Adrenal gland (tissue), 12 donors: ENCODE results near the gene LIPC. TPM values are rescaled to one million over a fixed set of nuclear protein-coding genes. Genes with fewer than 3 reads are reported as not detected.

Experiments
- DNase-seq, 7 donors: peaks; one replicate each; pipeline ENCODE4 v3.0.0-alpha.2; 2019 to 2020
- H3K27ac ChIP-seq, 5 donors: fragments of 200-600 bp; sonication (generic) in 4 of 5; 1 replicate in 3 of 5; 2 replicates in 2 of 5; pipeline versions ENCODE4 v1.5.1 to v1.8.0; 2016 to 2020; ENCODE audit warnings: mild to moderate bottlenecking in 1 of 5
- H3K27me3 ChIP-seq: fragments of 200-600 bp; 2 replicates; pipeline ENCODE4 v1.8.0; 2021
- H3K36me3 ChIP-seq, 2 donors: fragments of 200-600 bp; replicated peaks in 1 of 2; 1 replicate in 1 of 2; 2 replicates in 1 of 2; pipeline versions ENCODE4 v1.5.1 to v1.8.0; 2018 to 2022
- H3K4me1 ChIP-seq, 2 donors: fragments of 200-600 bp; replicated peaks in 1 of 2; 1 replicate in 1 of 2; 2 replicates in 1 of 2; pipeline versions ENCODE4 v1.5.1 to v1.8.0; 2018 to 2021
- H3K4me3 ChIP-seq, 4 donors: fragments of 200-600 bp; sonication (generic) in 3 of 4; one replicate each; pipeline ENCODE4 v1.5.1; 2016 to 2018
- H3K9me3 ChIP-seq, 3 donors: fragments of 200-600 bp; sonication (generic) in 1 of 3; replicated peaks in 1 of 3; 1 replicate in 2 of 3; 2 replicates in 1 of 3; pipeline versions ENCODE4 v1.5.1 to v1.8.0; 2016 to 2021
- POLR2A ChIP-seq, 2 donors: fragments of 450-650 bp; IDR thresholded peaks; one replicate each; pipeline ENCODE4 v1.6.1; 2017; ENCODE audit warnings: antibody characterized with exemption in 2 of 2, mild to moderate bottlenecking in 2 of 2, moderate library complexity in 1 of 2
- WGBS, 4 donors: extraction: QIAGEN DNeasy Blood & Tissue Kit in 2 of 4; methylation state at CpG; one replicate each; pipeline versions ENCODE4 v1.1.5 to v1.1.7; 2013 to 2017; 5-methylcytosine and 5-hydroxymethylcytosine counted together
- intact Hi-C, 2 donors: fragments of 100-400 bp; cut with DNase I; formaldehyde crosslinking; loops; one replicate each; pipeline versions ENCODE4 v1.14.1 to v1.15.0; 2022 to 2023
- polyA plus RNA-seq, 3 donors: library from polyadenylated mRNA; stranded (reverse); fragments of 200-250 nt in 2 of 3; fragments of 350-450 nt in 1 of 3; fragmentation: Illumina TruSeq in 1 of 3; extraction: RNeasy Lipid Tissue Mini Kit (QIAGEN cat#74804) in 1 of 3; gene quantifications; one replicate each; pipeline ENCODE4 v1.2.3, GENCODE V29; 2013 to 2014
- total RNA-seq, 9 donors: library from RNA; depleted of rRNA in 4 of 9; stranded (reverse); fragments of >200 nt in 4 of 9; fragments of 120-200 nt in 1 of 9; fragmentation: NEBNext Ultra II Directional in 1 of 9; extraction: Animal tissue kit (Norgen Biotek cat#: 25700) in 1 of 9; gene quantifications; one replicate each; pipeline versions ENCODE4 v1.1.0 to v1.2.4, GENCODE V29; 2013 to 2023
- TF ChIP-seq, protein P1 (sequence below), 6 experiments: fragments of 450-650 bp in 4 of 6; fragments of 200-600 bp in 2 of 6; sonication (generic) in 1 of 6; IDR thresholded peaks; 1 replicate in 5 of 6; 2 replicates in 1 of 6; pipeline versions ENCODE4 v1.5.1 to v1.8.0; 2016 to 2021; ENCODE audit warnings: antibody characterized with exemption in 6 of 6, mild to moderate bottlenecking in 2 of 6, moderate library complexity in 1 of 6
- donor health status: healthy with polysubstance abuse.
- donor health status: Bipolar disorder and iron deficiency.
- donor health status: DM: yes; HTN: yes; CAD: no.
- donor health status: DM: no; HTN: no; CAD: no.
- donor health status: DM: no; HTN: no; CAD: no.
- donor health status: DM: yes; HTN: yes; CAD: no.

Gene LIPC
- total and polyA plus RNA-seq, 12 donors: 0.11 to 1.0 (median 0.24) TPM; not detected in 5

DNA sequence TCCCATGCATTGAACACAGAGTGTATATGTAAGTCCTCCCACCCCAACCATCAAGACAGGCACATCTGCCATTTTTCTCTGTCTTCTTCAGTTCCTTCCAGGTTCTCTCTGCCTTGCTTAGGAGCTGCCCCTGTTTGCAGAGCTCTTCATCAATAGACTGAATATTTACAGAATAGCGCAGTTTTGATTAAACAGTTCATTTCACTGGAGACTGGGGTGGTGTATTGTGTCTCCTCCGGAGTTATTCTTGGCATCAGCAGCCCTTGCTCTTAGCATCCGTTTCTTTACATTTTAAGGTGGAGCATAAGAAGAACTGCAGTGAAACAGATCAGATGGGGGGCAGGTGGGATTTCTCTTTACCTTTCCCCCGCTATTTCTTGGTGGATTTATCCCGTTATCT is 87.7 kb downstream of the LIPC start:
- Histone ChIP-seq H3K9me3 (no peaks in the 10 kb centered on the region), H3K27me3 (no peaks in the 10 kb centered on the region), H3K4me1 (peaks cover 0 to 18% of the 10 kb centered on the region in 2 donors), H3K27ac (no peak overlapping the region), H3K4me3 (no peak overlapping the region), H3K36me3 (no peaks in the 10 kb centered on the region)
- intact Hi-C loops: no loop called here
- WGBS, 4 donors: 63 to 73% (median 68%) methylated on average over 5 of the region's 5 CpGs
- TF ChIP-seq, protein P1, sequence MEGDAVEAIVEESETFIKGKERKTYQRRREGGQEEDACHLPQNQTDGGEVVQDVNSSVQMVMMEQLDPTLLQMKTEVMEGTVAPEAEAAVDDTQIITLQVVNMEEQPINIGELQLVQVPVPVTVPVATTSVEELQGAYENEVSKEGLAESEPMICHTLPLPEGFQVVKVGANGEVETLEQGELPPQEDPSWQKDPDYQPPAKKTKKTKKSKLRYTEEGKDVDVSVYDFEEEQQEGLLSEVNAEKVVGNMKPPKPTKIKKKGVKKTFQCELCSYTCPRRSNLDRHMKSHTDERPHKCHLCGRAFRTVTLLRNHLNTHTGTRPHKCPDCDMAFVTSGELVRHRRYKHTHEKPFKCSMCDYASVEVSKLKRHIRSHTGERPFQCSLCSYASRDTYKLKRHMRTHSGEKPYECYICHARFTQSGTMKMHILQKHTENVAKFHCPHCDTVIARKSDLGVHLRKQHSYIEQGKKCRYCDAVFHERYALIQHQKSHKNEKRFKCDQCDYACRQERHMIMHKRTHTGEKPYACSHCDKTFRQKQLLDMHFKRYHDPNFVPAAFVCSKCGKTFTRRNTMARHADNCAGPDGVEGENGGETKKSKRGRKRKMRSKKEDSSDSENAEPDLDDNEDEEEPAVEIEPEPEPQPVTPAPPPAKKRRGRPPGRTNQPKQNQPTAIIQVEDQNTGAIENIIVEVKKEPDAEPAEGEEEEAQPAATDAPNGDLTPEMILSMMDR (IDR thresholded peaks at IDR 0.05): no peak
- no peak for TF ChIP-seq POLR2A (IDR thresholded peaks at IDR 0.05)
- DNase-seq: peak in 1 of 7 donors; percentile 3

GRCh38 chr15:58520464-58520863 is 88.7 kb downstream of the LIPC start:
- DNase-seq: peak in 1 of 7 donors; percentile 36
- 64 to 71% (median 68%) methylated on average over 9 of the region's 9 CpGs for WGBS, 4 donors
- no peak overlapping the region for H3K27ac ChIP-seq
- intact Hi-C loops: no loop called here
- peaks cover 0 to 19% of the 10 kb centered on the region in 2 donors for H3K4me1 ChIP-seq
- H3K9me3 ChIP-seq: no peaks in the 10 kb centered on the region
- TF ChIP-seq, protein P1 (IDR thresholded peaks at IDR 0.05): no peak
- no peak for TF ChIP-seq POLR2A (IDR thresholded peaks at IDR 0.05)
- H3K27me3 ChIP-seq: no peaks in the 10 kb centered on the region
- H3K36me3 ChIP-seq: no peaks in the 10 kb centered on the region
- no peak overlapping the region for H3K4me3 ChIP-seq

DNA sequence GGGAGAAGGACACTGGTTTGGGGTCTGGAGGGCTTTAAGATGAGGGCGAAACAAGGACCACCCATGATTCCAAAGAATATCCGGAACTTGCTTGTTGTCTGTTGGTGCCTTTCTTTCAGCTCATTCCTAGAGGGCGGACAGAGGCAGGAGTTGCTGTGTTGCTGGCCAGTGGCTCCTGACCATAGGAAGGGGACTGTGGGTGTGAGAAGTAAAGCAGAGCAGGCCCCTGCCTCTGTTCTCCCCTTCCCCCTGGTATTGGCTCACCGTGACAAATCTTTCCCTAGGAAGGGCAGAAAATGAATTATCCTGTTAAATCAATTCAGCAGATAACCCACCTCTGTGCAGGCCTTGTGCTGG is 89.1 kb downstream of the LIPC start:
- intact Hi-C loops: no loop called here
- H3K9me3 ChIP-seq: no peaks in the 10 kb centered on the region
- H3K4me1 ChIP-seq: peaks cover 0 to 19% of the 10 kb centered on the region in 2 donors
- TF ChIP-seq, protein P1 (IDR thresholded peaks at IDR 0.05): no peak
- peak in 1 of 7 donors; percentile 11 for DNase-seq
- H3K27ac ChIP-seq: peak overlapping the region in 1 of 5 donors; percentile 25
- no peaks in the 10 kb centered on the region for H3K36me3 ChIP-seq
- H3K4me3 ChIP-seq: no peak overlapping the region
- WGBS, 4 donors: 72 to 84% (median 79%) methylated on average over 4 of the region's 4 CpGs
- no peaks in the 10 kb centered on the region for H3K27me3 ChIP-seq

- WGBS, 4 donors: 72 to 85% (median 76%) methylated on average over 13 of the region's 13 CpGs
- TF ChIP-seq POLR2A (IDR thresholded peaks at IDR 0.05): no peak
- TF ChIP-seq, protein P1 (IDR thresholded peaks at IDR 0.05): no peak
- Histone ChIP-seq H3K27me3 (no peaks in the 10 kb centered on the region), H3K4me1 (peaks cover 0 to 19% of the 10 kb centered on the region in 2 donors), H3K27ac (peak overlapping the region in 1 of 5 donors; percentile 25), H3K36me3 (no peaks in the 10 kb centered on the region), H3K9me3 (no peaks in the 10 kb centered on the region), H3K4me3 (no peak overlapping the region)
- peak in 6 of 7 donors; percentile 31 to 60 (median 40) for DNase-seq
- intact Hi-C loops: no loop called here
These were observed 89.7 kb downstream of the LIPC start for GRCh38 chr15:58521293-58521991.
